ENCODE results near the gene REC114. TPM values are rescaled to one million over a fixed set of nuclear protein-coding genes. Genes with fewer than 3 reads are reported as not detected.

Gene REC114
- total and polyA plus RNA-seq, 10 of the 15 experiments (the other 5 are each of a cell fraction or from before 2014, with no cell fraction given): not detected

DNA sequence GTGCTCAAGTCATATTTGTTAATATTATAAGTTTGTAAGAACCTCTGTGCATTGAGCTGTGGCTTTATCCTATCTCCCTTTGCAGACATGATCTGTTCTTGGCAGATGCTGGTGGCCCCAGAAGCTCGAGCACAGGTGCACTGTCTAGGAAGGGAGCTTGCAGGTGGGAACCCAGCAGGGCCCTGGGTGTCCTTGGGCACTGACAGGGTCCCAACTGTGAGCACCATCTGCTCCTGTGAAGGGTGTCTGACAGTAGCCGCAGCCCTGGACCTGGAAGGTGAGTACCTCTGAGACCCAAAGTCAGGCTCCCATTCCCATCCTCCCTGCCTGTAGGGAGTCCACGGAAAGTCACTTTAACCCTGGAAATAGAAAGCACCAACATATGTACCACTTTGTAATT lies 2.4 kb upstream of the REC114 start:
- Histone ChIP-seq H3K4me3 (no peak overlapping the region), H3K4me1 (ENCODE audit: control insufficient read depth, insufficient read depth, low read length) (no peaks in the 10 kb centered on the region), H3K36me3 (ENCODE audit: control insufficient read depth in 2 of 2, insufficient read depth in 2 of 2, low read length in 1 of 2) (no peaks in the 10 kb centered on the region), H4K20me1 (ENCODE audit: control insufficient read depth, insufficient read depth) (no peaks in the 10 kb centered on the region), H3K9ac (ENCODE audit: control insufficient read depth, insufficient read depth, low read length) (no peak overlapping the region), H3K79me2 (ENCODE audit: control insufficient read depth, insufficient read depth, low read length) (no peaks in the 10 kb centered on the region), H3K9me3 (replicated peaks; ENCODE audit: control insufficient read depth, insufficient read depth, low read length) (no peaks in the 10 kb centered on the region), H3K4me2 (ENCODE audit: control insufficient read depth, insufficient read depth) (no peak overlapping the region), H2AFZ (ENCODE audit: control insufficient read depth, low read depth, low read length) (no peak overlapping the region), H3K27me3 (replicated peaks in 1 of 2; ENCODE audit: control insufficient read depth in 2 of 2, insufficient read depth in 2 of 2, low read length in 1 of 2) (no peaks in the 10 kb centered on the region), H3K27ac (ENCODE audit: control insufficient read depth, insufficient read depth) (no peak overlapping the region)
- FAIRE-seq (no peak), ATAC-seq (no peak), DNase-seq (ENCODE audit: low read depth, low spot score) (no peak)
- in situ Hi-C loops (cut with MboI) (no loop called here), intact Hi-C loops (cut with micrococcal nuclease; ENCODE audit: unreplicated experiment) (no loop called here)
- POLR2A ChIA-PET: no interaction called here
- SMC1A ChIA-PET (ENCODE audit: uncharacterized antibody, unreplicated experiment): no interaction called here
- no peak for TF ChIP-seq IKZF2 (IDR thresholded peaks at IDR 0.05)
- no peak for TF ChIP-seq CBX5 (IDR thresholded peaks at IDR 0.05; ENCODE audit: low read depth)
- no peak for TF ChIP-seq SREBF1 (IDR thresholded peaks at IDR 0.05; ENCODE audit: low read length)
- TF ChIP-seq, protein P1, sequence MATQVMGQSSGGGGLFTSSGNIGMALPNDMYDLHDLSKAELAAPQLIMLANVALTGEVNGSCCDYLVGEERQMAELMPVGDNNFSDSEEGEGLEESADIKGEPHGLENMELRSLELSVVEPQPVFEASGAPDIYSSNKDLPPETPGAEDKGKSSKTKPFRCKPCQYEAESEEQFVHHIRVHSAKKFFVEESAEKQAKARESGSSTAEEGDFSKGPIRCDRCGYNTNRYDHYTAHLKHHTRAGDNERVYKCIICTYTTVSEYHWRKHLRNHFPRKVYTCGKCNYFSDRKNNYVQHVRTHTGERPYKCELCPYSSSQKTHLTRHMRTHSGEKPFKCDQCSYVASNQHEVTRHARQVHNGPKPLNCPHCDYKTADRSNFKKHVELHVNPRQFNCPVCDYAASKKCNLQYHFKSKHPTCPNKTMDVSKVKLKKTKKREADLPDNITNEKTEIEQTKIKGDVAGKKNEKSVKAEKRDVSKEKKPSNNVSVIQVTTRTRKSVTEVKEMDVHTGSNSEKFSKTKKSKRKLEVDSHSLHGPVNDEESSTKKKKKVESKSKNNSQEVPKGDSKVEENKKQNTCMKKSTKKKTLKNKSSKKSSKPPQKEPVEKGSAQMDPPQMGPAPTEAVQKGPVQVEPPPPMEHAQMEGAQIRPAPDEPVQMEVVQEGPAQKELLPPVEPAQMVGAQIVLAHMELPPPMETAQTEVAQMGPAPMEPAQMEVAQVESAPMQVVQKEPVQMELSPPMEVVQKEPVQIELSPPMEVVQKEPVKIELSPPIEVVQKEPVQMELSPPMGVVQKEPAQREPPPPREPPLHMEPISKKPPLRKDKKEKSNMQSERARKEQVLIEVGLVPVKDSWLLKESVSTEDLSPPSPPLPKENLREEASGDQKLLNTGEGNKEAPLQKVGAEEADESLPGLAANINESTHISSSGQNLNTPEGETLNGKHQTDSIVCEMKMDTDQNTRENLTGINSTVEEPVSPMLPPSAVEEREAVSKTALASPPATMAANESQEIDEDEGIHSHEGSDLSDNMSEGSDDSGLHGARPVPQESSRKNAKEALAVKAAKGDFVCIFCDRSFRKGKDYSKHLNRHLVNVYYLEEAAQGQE (IDR thresholded peaks at IDR 0.05; ENCODE audit: low read depth, low read length): no peak
- no TSS peak for BruUV-seq (replicated peaks)
- WGBS (ENCODE audit: insufficient coverage, insufficient replicate concordance, low lambda C conversion rate, missing lambda C conversion rate): 56% methylated on average over 3 of the region's 3 CpGs
- RAD21 ChIA-PET (ENCODE audit: unreplicated experiment): no interaction called here
- CTCF ChIA-PET: no interaction called here

DNA sequence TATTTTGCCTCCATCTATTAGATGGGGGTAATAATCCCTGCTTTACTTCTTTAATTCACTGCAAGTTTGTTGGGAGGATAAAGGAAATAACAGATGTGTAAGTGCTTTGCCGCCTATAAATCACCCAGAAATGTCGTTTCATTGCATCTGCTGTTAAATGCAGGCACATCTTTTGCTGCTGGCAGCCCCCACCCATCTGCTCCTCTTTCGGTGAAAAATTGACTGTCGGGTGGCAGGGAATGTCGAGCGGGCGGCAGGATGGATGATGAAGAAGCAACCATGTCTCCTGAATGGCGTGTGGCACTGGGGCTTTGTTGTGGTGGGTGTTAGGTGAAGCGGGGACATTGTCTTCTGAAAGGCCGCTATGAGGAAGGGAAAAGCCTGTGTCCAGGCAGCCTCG lies 543 bp upstream of the REC114 start:
- CTCF ChIA-PET: no interaction called here
- no peak overlapping the region for H2AFZ ChIP-seq (ENCODE audit: control insufficient read depth, low read depth, low read length)
- H3K36me3 ChIP-seq (ENCODE audit: control insufficient read depth in 2 of 2, insufficient read depth in 2 of 2, low read length in 1 of 2): no peaks in the 10 kb centered on the region
- no peaks in the 10 kb centered on the region for H3K79me2 ChIP-seq (ENCODE audit: control insufficient read depth, insufficient read depth, low read length)
- no peak overlapping the region for H3K4me3 ChIP-seq
- SMC1A ChIA-PET (ENCODE audit: uncharacterized antibody, unreplicated experiment): no interaction called here
- in situ Hi-C loops (cut with MboI): no loop called here
- H4K20me1 ChIP-seq (ENCODE audit: control insufficient read depth, insufficient read depth): no peaks in the 10 kb centered on the region
- no peak overlapping the region for H3K4me2 ChIP-seq (ENCODE audit: control insufficient read depth, insufficient read depth)
- POLR2A ChIA-PET: no interaction called here
- FAIRE-seq (no peak), DNase-seq (ENCODE audit: low read depth, low spot score) (no peak), ATAC-seq (no peak)
- no peaks in the 10 kb centered on the region; a peak in 1 of 4 replicates for H3K27me3 ChIP-seq (replicated peaks in 1 of 2; ENCODE audit: control insufficient read depth in 2 of 2, insufficient read depth in 2 of 2, low read length in 1 of 2)
- H3K9ac ChIP-seq (ENCODE audit: control insufficient read depth, insufficient read depth, low read length): no peak overlapping the region
- no TSS peak for BruUV-seq (replicated peaks)
- RAD21 ChIA-PET (ENCODE audit: unreplicated experiment): no interaction called here
- H3K4me1 ChIP-seq (ENCODE audit: control insufficient read depth, insufficient read depth, low read length): no peaks in the 10 kb centered on the region
- no peak overlapping the region for H3K27ac ChIP-seq (ENCODE audit: control insufficient read depth, insufficient read depth)
- WGBS (ENCODE audit: insufficient coverage, insufficient replicate concordance, low lambda C conversion rate, missing lambda C conversion rate): 46% methylated on average over 10 of the region's 11 CpGs
- intact Hi-C loops (cut with micrococcal nuclease; ENCODE audit: unreplicated experiment): no loop called here
- no peaks in the 10 kb centered on the region for H3K9me3 ChIP-seq (replicated peaks; ENCODE audit: control insufficient read depth, insufficient read depth, low read length)
- TF ChIP-seq TARDBP (IDR thresholded peaks at IDR 0.05; ENCODE audit: borderline replicate concordance): no peak
- TF ChIP-seq, protein P2, sequence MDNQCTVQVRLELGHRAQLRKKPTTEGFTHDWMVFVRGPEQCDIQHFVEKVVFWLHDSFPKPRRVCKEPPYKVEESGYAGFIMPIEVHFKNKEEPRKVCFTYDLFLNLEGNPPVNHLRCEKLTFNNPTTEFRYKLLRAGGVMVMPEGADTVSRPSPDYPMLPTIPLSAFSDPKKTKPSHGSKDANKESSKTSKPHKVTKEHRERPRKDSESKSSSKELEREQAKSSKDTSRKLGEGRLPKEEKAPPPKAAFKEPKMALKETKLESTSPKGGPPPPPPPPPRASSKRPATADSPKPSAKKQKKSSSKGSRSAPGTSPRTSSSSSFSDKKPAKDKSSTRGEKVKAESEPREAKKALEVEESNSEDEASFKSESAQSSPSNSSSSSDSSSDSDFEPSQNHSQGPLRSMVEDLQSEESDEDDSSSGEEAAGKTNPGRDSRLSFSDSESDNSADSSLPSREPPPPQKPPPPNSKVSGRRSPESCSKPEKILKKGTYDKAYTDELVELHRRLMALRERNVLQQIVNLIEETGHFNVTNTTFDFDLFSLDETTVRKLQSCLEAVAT (IDR thresholded peaks at IDR 0.05): no peak
- no peak for TF ChIP-seq ZNF622 (IDR thresholded peaks at IDR 0.05)
- no peak for TF ChIP-seq YY1 (IDR thresholded peaks at IDR 0.05; ENCODE audit: low read depth, low read length)
- no peak for TF ChIP-seq SP1 (IDR thresholded peaks at IDR 0.05; ENCODE audit: low read depth, low read length)
- TF ChIP-seq ZNF24 (IDR thresholded peaks at IDR 0.05): no peak
- no peak for TF ChIP-seq HDAC2 (IDR thresholded peaks at IDR 0.05)
- TF ChIP-seq SMC3 (IDR thresholded peaks at IDR 0.05; ENCODE audit: borderline replicate concordance, low read length): no peak
- TF ChIP-seq, protein P3, sequence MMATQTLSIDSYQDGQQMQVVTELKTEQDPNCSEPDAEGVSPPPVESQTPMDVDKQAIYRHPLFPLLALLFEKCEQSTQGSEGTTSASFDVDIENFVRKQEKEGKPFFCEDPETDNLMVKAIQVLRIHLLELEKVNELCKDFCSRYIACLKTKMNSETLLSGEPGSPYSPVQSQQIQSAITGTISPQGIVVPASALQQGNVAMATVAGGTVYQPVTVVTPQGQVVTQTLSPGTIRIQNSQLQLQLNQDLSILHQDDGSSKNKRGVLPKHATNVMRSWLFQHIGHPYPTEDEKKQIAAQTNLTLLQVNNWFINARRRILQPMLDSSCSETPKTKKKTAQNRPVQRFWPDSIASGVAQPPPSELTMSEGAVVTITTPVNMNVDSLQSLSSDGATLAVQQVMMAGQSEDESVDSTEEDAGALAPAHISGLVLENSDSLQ (IDR thresholded peaks at IDR 0.05): no peak
- TF ChIP-seq NR2C1 (IDR thresholded peaks at IDR 0.05): no peak

All from GM12878 (cell line).